Activated naive CD8-positive, alpha-beta T cell (primary cell): ENCODE results near the gene PCBP3.
"Not testable (repeated sequence)": the region's sequence is repeated elsewhere in the genome, so short reads cannot be mapped to it uniquely, and the experiment has no call there.

Experiments used
- H3K27ac Mint-ChIP-seq: one replicate; pipeline ENCODE4 v1.8.0; 2021; ENCODE audit warnings: mixed read lengths
- H3K27me3 Mint-ChIP-seq: one replicate; pipeline ENCODE4 v1.8.0; 2021; ENCODE audit warnings: mixed read lengths
- H3K36me3 Mint-ChIP-seq: one replicate; pipeline ENCODE4 v1.8.0; 2021; ENCODE audit warnings: mixed read lengths
- H3K4me1 Mint-ChIP-seq: one replicate; pipeline ENCODE4 v1.8.0; 2021; ENCODE audit warnings: low read depth, mixed read lengths
- H3K4me3 Mint-ChIP-seq: one replicate; pipeline ENCODE4 v1.8.0; 2021; ENCODE audit warnings: mild to moderate bottlenecking, mixed read lengths
- H3K9me3 Mint-ChIP-seq: one replicate; pipeline ENCODE4 v1.8.0; 2021; ENCODE audit warnings: low read depth, mixed read lengths

PCBP3 gene

GRCh38 chr21:45942755-45943629 lies 299.5 kb downstream of the PCBP3 start:
- H3K4me1 Mint-ChIP-seq = no peaks in the 10 kb centered on the region
- H3K4me3 Mint-ChIP-seq = no peak overlapping the region
- H3K36me3 Mint-ChIP-seq = no peaks in the 10 kb centered on the region
- no peaks in the 10 kb centered on the region for H3K27me3 Mint-ChIP-seq
- H3K9me3 Mint-ChIP-seq = no peaks in the 10 kb centered on the region
- H3K27ac Mint-ChIP-seq = no peak overlapping the region

DNA sequence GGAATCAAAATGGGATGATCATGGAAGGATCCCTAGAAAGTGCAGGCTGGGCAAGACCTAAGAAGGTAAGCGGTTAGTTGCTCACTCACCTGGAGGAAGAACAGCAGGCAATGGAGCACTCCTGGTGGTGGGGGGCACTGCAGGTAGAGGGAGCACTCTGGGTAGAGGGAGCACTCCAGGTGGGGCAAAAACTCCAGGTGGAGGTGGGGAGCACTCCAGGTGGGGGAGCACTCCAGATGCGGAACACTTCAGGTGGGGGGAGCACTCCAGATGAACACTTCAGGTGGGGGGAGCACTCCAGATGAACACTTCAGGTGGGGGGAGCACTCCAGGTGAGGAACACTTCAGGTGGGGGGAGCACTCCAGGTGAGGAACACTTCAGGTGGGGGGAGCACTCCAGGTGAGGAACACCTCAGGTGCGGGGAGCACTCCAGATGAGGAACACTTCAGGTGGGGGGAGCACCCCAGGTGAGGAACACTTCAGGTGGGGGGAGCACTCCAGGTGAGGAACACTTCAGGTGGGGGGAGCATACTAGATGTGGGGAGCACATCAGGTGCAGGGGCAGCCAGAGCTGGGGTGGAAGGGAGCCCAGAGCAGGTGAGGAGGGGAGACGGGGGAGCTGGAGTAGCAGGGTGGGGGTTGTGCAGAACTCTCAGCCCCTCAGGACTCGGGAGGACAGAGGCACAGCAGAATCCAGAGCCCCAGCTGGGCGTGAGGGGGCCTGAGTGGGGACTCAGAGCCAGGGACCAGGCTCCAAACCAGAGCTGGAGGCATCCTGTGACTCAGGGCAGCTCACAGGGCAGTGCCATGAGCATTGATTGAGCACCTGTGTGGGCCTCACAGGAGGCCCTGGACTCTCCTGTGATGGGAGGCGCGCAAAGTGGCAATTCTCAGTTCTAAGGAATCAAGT lies 300.4 kb downstream of the PCBP3 start:
- Mint-ChIP-seq H3K27me3 (no peaks in the 10 kb centered on the region), H3K27ac (no peak overlapping the region), H3K4me3 (no peak overlapping the region), H3K9me3 (no peaks in the 10 kb centered on the region), H3K4me1 (no peaks in the 10 kb centered on the region), H3K36me3 (no peaks in the 10 kb centered on the region)

- no peaks in the 10 kb centered on the region for H3K4me1 Mint-ChIP-seq
- H3K27ac Mint-ChIP-seq = no peak overlapping the region
- no peaks in the 10 kb centered on the region for H3K36me3 Mint-ChIP-seq
- H3K27me3 Mint-ChIP-seq = no peaks in the 10 kb centered on the region
- H3K9me3 Mint-ChIP-seq = no peaks in the 10 kb centered on the region
- H3K4me3 Mint-ChIP-seq = no peak overlapping the region
Observed at GRCh38 chr21:45944601-45945000, 301.1 kb downstream of the PCBP3 start.

- Mint-ChIP-seq H3K9me3 (no peaks in the 10 kb centered on the region), H3K36me3 (no peaks in the 10 kb centered on the region), H3K4me3 (no peak overlapping the region), H3K27ac (no peak overlapping the region), H3K4me1 (no peaks in the 10 kb centered on the region), H3K27me3 (no peaks in the 10 kb centered on the region)
Observed at GRCh38 chr21:45945066-45945867, 301.7 kb downstream of the PCBP3 start.

DNA sequence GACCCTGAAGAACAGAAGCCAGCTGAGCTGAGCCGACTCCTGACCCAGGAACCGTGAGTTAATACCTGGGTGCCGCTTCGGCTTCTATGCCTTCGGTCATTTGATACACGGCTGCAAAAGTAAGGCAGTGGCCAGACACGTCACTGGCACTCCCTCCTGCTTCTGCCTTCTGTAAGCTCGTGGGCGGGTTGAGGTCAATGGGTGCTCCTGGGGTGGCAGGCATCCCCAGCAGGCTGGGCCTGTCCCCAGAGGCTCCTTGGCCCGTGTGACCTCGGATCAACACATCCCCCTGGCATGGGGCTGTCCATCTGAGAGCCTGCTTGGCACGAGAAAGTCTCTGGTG lies 302.3 kb downstream of the PCBP3 start:
- H3K27ac Mint-ChIP-seq = no peak overlapping the region
- no peaks in the 10 kb centered on the region for H3K36me3 Mint-ChIP-seq
- H3K4me3 Mint-ChIP-seq = no peak overlapping the region
- no peaks in the 10 kb centered on the region for H3K9me3 Mint-ChIP-seq
- H3K4me1 Mint-ChIP-seq = no peaks in the 10 kb centered on the region
- H3K27me3 Mint-ChIP-seq = peaks cover under 1% of the 10 kb centered on the region

DNA sequence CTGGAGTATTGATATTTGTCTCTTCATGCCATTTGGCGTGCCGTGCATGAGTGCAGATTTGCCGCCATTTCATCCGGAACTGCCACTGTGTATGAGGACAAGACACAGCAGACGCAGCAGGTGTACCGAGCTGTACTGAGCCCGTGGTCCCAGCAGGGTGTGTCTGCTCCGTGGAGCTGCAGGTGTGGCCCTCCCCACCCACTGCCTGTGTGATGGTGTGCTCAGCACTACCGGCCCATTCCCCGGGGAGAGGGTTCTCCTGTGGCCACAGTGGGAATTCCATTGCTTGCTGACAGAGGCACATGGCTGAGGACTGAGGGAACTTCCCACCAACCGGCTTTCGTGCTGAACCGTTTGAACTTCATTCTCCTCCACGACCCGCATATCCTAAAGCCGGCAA lies 303.8 kb downstream of the PCBP3 start:
- H3K27ac Mint-ChIP-seq = no peak overlapping the region
- H3K4me3 Mint-ChIP-seq = no peak overlapping the region
- no peaks in the 10 kb centered on the region for H3K9me3 Mint-ChIP-seq
- H3K4me1 Mint-ChIP-seq = no peaks in the 10 kb centered on the region
- peaks cover 3% of the 10 kb centered on the region for H3K27me3 Mint-ChIP-seq
- no peaks in the 10 kb centered on the region for H3K36me3 Mint-ChIP-seq

- Mint-ChIP-seq H3K27ac (no peak overlapping the region), H3K9me3 (no peaks in the 10 kb centered on the region), H3K27me3 (peaks cover 4% of the 10 kb centered on the region), H3K4me1 (no peaks in the 10 kb centered on the region), H3K4me3 (no peak overlapping the region), H3K36me3 (no peaks in the 10 kb centered on the region)
Observed at GRCh38 chr21:45947716-45948255, 304.3 kb downstream of the PCBP3 start.

- H3K4me1 Mint-ChIP-seq = no peaks in the 10 kb centered on the region
- H3K27me3 Mint-ChIP-seq = peaks cover 5% of the 10 kb centered on the region
- H3K36me3 Mint-ChIP-seq = no peaks in the 10 kb centered on the region
- H3K9me3 Mint-ChIP-seq = no peaks in the 10 kb centered on the region
- no peak overlapping the region for H3K27ac Mint-ChIP-seq
- H3K4me3 Mint-ChIP-seq = no peak overlapping the region
Observed at GRCh38 chr21:45948576-45949141, 305.1 kb downstream of the PCBP3 start.

DNA sequence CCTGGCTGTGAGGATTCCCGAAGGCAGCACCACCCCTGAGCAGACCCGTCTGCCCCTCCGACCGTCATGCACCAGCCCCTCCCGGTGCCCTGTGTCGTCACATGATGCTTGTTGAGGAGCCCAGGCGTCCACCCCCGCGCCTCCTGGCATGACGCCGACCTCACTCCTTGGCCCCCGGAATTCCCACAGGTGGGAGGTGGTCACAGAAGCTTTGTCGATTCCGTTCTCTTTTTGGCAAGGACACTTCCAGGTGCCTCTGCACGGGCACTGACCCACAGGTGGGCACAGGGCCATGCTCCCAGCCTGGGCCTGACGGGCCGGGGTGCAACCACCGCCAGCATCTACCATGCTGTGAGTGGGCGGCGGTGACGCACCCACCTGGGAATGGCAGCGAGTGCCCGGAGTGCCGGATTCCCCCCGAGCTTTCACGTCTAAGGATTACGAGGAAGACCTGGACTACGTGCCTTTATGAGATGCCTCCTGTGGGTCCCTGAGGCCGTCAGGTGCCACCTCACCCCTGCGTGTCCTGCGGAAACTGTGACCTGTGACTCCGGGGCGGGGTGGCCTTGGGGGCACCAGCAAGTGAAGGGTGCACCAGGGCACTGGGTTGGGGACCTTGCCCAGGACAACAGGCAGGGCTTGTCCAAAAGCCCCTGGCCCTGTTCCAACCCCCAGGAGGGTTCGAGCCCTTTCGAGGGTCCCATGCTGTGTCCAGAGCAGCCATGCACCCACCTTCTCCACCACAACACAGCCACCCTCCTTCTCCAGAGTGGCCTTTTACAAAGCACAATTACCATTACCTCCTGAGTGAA lies 306.6 kb downstream of the PCBP3 start:
- no peaks in the 10 kb centered on the region for H3K36me3 Mint-ChIP-seq

DNA sequence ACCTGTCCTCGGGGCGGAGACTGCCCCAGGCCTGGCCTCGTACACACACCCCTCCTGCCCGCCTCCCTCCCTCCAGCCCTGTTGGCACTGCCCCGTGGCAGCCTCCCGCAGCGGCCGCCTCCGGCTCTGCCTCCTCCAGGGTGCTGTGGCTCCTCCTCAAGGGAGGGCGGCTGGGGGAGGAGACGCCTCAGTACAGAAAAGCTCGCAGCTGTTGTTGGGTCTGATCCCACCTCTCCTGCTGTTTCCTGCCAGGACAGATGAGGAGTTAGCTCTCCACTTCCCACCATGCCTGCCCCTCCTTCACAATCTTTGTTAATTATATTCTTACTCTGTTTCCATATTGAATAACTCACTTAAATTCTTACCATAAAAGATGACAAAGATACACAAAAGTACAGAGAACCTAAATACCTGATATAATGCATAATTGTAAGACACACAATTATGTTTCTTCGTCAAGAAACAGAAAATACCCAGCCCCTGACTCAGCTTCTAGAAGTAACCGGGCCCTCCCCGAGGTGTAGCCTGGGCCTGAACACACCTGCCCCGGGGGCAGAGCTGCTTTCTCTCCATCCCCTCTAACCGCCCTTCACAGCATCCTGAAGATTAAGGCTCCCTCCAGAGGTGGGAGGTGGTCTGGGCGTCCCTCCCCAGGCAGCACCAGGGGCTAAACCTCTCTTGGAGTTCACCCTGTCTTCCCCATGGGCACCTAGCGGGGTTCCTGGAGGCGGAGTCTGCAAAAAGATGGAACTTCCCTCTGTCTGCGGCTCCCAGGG lies 307.4 kb downstream of the PCBP3 start:
- Mint-ChIP-seq H3K9me3 (no peaks in the 10 kb centered on the region), H3K27ac (no peak overlapping the region), H3K36me3 (no peaks in the 10 kb centered on the region), H3K4me1 (no peaks in the 10 kb centered on the region), H3K4me3 (no peak overlapping the region), H3K27me3 (peaks cover 5% of the 10 kb centered on the region)

More for the DNA sequence above, 306.6 kb downstream of the PCBP3 start:
- no peak overlapping the region for H3K4me3 Mint-ChIP-seq
- H3K27ac Mint-ChIP-seq = no peak overlapping the region
- H3K4me1 Mint-ChIP-seq = no peaks in the 10 kb centered on the region
- H3K27me3 Mint-ChIP-seq = peaks cover 5% of the 10 kb centered on the region
- H3K9me3 Mint-ChIP-seq = no peaks in the 10 kb centered on the region

DNA sequence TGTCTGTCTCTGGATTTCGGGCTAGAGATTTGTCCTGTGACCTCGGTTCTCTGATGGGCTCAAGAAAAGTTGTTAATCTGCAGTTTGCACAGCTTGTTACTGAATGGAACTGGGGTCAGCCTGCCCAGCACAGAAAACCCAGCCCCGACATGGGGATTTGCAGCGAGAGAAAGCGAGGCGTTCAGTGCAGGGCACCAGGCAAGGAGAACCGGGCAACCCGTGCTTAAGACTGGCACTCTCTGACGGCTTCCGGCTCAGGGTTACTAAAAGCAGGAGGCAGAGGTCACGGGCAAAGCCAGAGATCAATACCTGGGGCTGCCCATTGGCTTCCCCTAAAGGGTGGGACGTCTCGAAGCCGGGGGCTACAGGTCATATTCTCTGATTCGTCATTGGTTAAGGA lies 308.2 kb downstream of the PCBP3 start:
- Mint-ChIP-seq H3K9me3 (no peaks in the 10 kb centered on the region), H3K4me3 (no peak overlapping the region), H3K36me3 (no peaks in the 10 kb centered on the region), H3K27me3 (peaks cover 5% of the 10 kb centered on the region), H3K4me1 (no peaks in the 10 kb centered on the region), H3K27ac (no peak overlapping the region)

GRCh38 chr21:45952527-45952926 lies 309.0 kb downstream of the PCBP3 start:
- H3K4me3 Mint-ChIP-seq, H3K36me3 Mint-ChIP-seq, H3K27me3 Mint-ChIP-seq, H3K9me3 Mint-ChIP-seq, H3K27ac Mint-ChIP-seq, H3K4me1 Mint-ChIP-seq: not testable (repeated sequence)

GRCh38 chr21:45952974-45953373 lies 309.4 kb downstream of the PCBP3 start:
- peaks cover 5% of the 10 kb centered on the region for H3K27me3 Mint-ChIP-seq
- H3K36me3 Mint-ChIP-seq = no peaks in the 10 kb centered on the region
- no peak overlapping the region for H3K4me3 Mint-ChIP-seq
- H3K9me3 Mint-ChIP-seq = no peaks in the 10 kb centered on the region
- H3K4me1 Mint-ChIP-seq = peaks cover under 1% of the 10 kb centered on the region
- peak overlapping the region; percentile 6 for H3K27ac Mint-ChIP-seq
